Transverse colon (tissue), 3 donors: ENCODE results near the gene ARHGAP6.

ENCODE experiments used
- EP300 ChIP-seq: sonication (generic); formaldehyde crosslinking; IDR thresholded peaks from one replicate; pipeline ENCODE4 v1.6.1; 2017; ENCODE audit warnings: antibody characterized with exemption, low read depth
- POLR2A ChIP-seq: fragments of 450-650 bp; IDR thresholded peaks from one replicate; pipeline ENCODE4 v1.6.1; 2016; ENCODE audit warnings: antibody characterized with exemption, mild to moderate bottlenecking, moderate library complexity
- TF ChIP-seq, protein P1 (sequence below), 5 experiments: fragments of 200-600 bp in 3 of 5; fragments of 450-650 bp in 2 of 5; sonication (generic) in 3 of 5; IDR thresholded peaks; 1 replicate in 2 of 5; 2 replicates in 3 of 5; pipeline ENCODE4 v1.5.1; 2016 to 2017; ENCODE audit warnings: antibody characterized with exemption in 5 of 5, inconsistent platforms in 3 of 5, mild to moderate bottlenecking in 2 of 5, moderate library complexity in 1 of 5

- TF ChIP-seq EP300 = no peak
- TF ChIP-seq, protein P1, sequence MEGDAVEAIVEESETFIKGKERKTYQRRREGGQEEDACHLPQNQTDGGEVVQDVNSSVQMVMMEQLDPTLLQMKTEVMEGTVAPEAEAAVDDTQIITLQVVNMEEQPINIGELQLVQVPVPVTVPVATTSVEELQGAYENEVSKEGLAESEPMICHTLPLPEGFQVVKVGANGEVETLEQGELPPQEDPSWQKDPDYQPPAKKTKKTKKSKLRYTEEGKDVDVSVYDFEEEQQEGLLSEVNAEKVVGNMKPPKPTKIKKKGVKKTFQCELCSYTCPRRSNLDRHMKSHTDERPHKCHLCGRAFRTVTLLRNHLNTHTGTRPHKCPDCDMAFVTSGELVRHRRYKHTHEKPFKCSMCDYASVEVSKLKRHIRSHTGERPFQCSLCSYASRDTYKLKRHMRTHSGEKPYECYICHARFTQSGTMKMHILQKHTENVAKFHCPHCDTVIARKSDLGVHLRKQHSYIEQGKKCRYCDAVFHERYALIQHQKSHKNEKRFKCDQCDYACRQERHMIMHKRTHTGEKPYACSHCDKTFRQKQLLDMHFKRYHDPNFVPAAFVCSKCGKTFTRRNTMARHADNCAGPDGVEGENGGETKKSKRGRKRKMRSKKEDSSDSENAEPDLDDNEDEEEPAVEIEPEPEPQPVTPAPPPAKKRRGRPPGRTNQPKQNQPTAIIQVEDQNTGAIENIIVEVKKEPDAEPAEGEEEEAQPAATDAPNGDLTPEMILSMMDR (IDR thresholded peaks at IDR 0.05) = no peak
- TF ChIP-seq POLR2A = no peak
Observed at GRCh38 chrX:11416600-11416999, 249.1 kb downstream of the ARHGAP6 start.
